SW 1271 (cell line): ENCODE data around the gene CLSTN1.

Source experiments
- DNase-seq, 2 experiments: peaks; one replicate each; lab custom pipeline; 2025; lab: John Stamatoyannopoulos, UW

CLSTN1 gene

DNA sequence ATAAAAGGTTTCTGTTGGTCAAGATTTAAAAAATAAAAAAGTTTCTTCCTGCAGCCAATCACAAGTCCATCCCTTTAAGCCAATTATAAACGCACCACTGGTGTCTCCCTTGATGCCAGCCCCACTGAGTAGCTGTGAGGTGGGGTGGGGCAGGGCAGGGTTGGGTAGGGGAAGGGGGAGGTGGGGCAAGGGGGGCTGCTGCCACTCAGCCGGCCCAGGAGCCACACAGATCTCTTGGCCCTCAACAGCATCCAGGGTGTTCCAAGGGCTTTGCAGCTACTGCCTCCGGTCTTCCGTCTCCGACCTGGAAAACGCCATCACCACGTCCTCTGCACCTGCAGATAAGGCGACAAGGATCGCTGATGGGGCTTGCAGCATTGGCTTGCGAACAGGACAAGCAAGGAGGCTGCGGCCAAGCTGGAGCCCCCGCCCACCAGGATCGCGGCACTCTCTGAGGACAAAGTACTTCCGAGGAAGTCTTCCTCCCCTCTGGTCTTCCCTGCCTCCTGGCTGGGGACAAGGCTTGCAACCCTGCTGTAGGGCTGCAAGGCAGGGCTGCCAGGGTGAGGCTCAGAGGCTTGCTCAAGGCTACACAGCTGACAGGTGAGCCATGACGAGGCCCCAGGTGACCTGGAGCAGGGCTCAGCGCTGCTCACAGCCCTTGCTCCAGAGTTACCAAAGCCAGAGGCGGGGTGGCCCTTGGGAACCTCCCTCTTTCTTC lies 26.8 kb upstream of the CLSTN1 start:
- no peak for DNase-seq

DNA sequence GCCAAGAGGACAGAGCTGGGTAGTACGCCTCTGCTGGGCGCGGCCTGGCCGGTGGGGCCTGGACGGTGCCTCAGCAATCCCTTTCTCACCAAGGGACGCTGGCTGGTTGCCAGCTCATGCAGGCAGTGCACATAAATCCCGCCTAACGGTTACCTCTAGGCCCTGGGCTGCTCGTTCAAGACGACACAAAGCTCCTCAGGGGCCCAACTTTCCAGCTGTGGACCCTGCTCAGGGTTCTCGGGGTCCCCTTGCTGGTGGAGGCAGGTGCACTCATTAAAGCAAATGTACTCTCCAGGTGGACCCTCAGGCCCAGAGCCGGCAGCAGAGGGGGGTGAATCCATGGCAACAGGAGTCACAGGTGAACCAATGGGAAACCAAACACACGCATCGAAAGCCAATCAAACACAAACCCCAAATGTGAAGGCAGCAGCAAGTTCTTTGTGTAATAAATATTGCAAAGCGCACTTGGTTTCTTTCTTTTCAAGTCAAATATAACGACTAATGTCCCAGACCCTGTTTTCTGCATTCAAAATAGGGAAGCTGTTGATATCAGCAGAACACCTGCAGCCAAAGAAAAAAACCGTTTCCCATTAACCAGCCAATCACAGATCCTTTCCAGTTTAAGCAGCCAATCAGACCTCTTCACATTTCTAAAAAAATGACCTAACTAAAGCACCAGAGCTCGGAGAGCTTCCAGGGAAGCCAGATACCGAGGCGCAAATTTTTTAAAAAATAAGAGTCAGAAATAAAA lies 26.1 kb upstream of the CLSTN1 start:
- DNase-seq: no peak

DNA sequence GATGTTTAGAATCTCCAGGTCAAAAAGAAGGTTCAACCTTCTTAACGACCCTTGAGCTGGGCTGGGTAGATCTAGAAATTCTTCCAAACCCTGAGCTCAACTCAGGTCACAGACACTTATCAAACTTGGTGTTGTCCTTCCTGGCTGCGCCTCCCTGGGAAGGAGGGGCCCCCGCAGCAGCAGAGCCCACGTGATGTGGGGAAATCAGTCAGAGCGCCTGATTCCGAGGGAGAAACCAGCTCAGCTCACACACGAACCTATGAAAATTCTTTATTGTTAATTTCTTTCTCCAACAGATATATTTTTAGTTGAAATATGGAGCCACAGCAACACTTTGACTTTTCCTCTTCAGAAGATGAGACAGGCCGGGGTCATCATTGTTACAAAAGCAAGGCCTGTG lies 24.3 kb upstream of the CLSTN1 start:
- DNase-seq: no peak

DNA sequence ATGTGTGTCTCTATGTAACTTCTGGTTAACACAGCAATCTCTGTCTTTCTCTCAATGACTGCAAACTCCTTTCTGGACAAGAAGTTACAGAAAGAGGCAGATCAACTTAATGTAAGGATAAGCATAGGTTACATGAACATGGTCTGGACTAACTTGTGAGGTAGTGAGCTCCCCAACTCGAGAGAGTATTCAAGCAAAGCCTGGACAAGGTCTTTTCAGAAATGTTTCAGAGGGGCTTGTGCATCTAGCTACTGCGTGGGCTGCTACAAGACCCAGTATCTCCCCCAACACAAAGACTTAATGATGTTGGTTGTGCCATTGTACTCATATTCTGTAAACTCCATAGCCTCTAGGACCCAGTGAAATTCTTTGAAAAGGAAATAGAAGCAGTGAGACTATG lies 23.5 kb upstream of the CLSTN1 start:
- DNase-seq: no peak

DNA sequence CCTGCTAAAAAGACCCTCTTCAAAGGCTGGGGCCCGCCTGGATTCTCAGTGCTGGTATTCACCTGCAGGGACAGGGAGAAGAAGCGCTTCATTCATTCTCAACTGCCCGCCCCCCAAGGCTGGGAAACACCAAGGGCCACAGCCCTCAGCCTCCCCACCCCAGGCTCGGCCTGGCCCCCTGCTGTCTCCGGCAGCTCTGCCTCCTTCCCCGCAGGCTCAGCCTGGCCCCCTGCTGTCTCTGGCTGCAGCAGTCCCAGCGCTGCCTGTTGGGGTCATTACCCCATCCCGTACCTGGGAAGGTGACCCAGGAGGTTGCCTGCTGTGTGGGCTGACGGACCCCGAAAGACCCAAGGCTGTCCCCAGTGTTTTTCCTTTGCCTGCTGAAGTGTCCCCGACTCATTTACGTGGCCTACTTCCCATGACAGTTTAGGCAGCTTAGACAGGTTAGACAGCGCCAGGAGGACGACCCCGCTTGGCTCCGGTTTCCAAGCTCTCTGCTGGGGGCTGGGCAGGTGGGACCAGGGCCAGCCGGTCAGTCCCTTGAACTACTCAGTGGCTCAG lies 22.9 kb upstream of the CLSTN1 start:
- no peak for DNase-seq

DNA sequence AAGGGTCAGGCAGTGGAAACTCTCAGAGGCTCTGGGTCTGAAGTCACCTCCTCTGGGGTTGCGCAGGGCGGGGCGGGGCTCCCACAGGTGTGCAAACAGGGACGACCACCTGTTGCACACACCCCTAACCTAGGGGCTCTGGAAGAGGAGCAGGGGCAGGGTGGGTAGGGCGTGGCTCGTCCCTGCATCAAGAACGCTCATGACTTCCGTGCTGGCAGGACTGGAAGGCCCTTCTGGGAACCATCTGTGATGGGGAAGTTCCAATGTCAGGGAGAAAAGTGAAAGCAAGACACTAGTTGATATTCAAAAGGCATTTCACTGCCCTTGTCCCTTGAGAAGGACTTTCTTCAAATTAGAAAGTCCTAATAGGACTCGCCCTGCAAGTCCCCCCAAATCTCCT lies 22.1 kb upstream of the CLSTN1 start:
- DNase-seq: no peak

DNA sequence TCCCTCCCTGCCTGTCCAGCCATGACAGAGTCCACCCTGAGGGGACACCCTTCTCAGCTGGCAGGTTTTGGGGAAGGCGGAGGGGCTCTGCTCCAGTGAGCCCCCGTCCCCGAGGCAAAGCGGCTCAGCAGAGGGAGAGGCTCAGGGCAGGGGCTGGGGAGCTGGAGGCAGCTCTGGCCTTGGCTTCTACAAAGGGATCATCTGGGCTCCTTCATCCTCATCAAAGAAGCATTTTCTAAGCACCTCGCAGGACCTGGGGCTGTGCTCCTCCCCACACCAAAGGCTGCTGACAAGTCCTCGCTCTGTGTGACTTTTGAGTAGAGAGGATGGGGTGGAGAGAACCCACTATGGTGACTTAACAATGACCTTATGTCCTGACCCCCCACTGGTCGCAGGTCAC lies 21.0 kb upstream of the CLSTN1 start:
- DNase-seq: no peak

DNA sequence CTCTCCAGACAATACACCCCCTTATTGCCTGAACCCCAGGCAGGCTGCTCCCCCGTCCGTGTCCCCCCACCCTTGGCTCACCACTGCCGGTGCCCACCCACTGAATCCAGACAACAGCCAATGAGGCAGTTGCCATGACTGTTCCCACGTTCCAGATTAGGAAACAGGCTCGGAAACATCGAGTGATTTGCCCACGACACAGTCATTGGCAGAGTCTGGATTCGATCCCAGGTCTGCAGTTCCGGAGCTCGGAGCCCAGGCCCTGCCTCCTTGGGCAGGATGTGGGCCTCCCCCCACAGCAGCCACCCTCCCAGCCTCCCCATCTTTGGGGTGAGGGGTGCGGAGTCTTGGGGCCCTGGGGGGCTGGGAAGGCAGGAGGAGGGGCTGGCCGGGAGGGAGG lies 20.3 kb upstream of the CLSTN1 start:
- no peak for DNase-seq

DNA sequence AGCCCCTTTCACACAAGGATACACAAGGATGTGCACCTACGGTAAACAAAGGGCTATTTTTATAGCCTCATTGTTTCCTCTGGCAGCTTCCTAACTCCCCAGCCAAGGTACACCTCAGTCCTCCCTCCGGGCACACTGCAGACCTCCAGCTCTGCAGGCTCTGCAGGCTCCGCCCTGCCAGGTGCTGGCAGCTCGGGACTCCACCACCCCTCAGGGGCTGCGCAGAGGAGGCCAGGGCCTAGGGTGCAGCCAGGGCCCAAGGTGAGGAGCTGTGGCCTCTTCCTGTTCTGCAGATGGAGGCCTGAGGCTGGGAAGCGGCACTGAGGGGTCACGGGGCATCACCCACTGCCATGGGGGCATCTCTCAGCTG lies 19.8 kb upstream of the CLSTN1 start:
- no peak for DNase-seq

DNA sequence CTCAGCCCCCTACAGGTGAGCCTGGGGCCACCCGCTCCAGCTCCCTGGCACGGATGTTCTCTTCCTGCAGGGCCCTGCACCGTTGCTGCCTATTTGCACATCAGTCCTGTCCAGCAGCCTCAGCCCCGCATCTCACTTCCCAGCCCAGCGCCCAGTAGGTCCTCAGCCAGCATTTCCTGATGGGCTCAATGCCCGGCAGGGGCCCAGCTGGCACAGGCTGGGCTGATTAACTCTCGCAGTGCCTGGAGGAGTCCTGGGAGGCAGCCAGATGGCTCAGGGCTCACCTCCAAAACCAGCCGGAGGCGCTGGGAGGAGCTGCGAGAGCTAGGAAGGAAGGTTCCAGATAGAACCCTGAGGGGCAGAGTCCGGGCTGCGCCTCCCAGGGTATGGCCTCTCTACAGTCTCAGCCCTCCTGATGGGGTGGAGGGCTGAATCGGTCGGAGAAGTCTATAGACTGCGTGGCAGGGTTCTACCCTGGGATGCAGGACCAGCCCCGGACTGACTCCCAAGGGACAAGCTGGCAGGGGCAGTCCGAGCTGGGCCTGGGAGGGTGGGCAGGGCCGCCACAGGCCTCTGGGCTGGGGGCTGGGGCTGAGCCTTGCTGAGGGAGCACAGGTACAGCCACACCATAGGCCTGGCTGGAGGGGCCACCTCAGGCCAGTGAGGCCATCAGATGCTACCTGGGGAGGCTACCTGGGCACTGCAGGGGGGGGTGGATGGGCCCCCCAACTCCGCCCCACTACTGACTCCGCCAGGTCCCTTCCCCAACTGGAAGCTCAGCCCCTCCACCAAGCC lies 19.2 kb upstream of the CLSTN1 start:
- DNase-seq: no peak

DNA sequence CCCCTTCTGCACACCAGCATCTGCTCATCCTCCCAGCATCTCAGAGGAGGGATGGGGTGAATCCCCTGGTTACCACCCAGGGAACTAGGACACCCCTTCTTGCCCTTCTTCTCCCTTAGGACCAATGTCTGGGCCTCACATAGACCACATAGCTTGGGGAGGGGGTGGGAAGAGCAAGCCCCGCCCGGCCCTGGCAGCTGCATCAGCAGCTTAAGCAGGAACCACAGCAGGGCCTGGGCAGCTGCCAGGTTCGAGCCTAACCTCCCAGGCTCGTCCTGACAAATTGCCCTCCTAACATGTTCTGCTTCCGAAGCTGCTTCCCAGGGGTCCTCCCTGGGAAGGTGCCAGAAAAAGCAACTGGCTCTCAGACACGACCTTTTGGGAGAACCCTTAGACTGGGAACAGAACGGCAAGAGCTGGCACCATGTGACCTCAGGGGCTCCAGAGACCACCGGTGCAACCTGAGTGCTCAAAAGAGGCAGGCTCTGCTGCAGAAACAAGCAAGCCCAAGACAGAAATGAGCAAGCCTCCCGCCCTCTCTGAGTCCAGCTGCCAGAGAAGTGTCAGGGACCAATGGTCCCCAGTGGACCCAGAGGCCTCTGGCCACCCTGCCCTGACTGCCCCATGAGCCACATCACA lies 18.4 kb upstream of the CLSTN1 start:
- DNase-seq: no peak

DNA sequence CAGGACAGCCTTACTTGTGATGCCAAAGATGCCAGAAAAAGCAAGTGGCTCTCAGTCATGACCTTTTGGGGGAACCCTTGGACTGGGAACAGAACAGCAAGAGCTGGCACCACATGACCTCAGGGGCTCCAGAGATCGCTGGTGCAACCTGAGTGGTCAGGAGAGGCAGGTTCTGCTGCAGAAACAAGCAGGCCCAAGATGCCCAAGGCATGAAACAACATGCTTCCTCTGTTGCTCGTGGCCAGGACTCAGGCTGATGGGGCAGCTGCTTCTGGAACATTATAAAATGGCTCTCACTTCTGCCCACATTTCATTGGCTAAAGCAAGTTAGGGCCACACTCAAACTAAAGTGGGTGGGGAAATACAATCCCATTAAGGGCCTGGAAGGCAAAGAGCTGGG lies 17.7 kb upstream of the CLSTN1 start:
- DNase-seq: no peak

DNA sequence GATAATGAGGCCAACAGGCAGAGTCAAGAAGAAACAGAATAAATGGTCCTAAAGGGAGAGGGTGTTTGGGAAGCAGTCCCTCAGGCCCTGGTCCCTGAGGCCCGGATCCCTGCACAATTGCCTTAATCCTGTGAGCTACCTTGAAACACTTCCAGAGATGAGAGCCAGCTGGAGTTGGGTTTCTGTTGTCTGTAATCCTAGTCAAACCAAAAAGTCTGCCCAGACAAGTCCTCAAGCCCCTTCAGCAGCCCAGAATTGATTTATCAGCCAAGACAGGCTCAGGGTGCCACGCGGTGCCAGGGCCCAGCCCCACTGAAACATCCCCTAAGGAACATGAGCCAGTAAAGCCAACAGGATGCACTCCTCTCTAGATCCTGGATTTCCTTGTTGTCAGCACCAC lies 16.4 kb upstream of the CLSTN1 start:
- no peak for DNase-seq

DNA sequence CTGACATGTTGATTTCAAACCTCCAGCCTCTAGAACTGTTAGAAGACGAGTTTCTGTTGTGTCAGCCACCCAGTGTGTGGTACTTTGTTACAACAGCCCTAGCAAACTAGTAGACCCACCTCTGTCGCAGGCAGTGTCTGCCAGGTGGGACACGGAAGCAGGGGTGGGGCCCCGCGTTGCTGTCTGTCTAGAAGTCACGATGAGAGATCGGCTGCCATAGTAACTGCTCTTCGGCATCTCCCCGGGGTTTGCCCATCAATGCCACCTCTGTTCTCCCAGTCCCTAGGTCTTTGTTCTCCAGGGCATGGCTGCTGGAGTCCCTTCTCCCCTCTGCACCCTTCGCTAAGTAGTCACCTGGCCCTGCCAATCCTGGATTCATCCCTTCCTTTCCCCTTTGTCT lies 15.2 kb upstream of the CLSTN1 start:
- DNase-seq: no peak

DNA sequence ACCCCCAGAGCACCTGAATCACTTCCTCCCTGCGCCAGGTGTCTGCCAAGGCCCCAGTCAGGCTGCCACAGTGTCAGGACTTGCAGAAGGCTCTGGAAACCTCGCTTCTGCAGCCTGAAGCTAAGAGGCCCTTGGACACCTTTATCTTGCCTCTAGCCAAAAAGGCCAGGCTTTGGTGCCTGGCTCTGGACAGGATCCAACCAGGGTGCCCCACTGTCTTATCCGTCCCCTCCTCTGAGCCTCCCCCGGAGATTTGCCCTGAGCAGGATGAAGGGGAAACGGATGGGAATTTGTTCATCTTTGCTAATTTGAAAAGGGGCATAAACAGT lies 12.8 kb upstream of the CLSTN1 start:
- no peak for DNase-seq

DNA sequence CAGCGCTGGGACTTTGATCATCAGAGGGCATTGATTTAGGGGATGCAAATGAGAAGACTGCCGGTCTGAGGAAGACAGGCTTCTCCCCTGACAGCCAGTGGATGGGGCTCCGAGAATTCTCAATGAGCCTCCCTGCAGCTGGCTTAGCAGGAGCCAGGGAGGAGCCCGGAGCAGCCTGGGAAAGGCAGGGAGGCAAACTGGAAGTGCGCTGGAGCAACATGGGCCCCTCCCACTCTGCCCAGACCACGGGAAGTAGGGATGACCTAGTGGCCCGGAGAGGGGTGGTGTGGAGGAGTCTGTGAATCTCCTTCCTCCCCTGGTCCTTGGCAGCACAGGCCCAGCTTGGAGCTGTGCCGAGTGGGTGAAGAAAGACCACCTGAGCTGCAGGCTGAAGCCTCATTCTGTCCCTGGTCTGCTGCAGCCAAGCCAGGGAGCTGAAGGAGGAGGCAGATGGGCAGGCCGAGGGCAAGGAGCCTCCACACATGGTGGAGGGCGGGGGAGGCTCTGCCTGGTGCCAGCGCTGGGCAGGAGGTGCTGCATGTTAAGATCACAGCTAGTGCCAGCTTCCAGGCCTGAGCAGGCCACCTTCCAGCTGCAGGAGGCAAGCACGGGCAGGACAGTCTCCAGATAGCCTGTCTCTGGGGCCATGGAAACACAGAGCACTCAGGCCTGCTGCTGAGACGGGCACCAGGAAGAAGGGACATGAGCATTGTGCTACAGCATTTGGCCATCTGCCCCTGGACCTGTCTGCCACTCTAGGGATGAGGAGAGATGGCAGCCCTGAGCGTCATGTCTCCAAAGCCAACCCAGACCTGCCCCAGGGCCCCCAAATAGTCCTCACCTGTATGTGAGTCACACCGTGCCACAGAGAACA lies 12.2 kb upstream of the CLSTN1 start:
- no peak for DNase-seq

DNA sequence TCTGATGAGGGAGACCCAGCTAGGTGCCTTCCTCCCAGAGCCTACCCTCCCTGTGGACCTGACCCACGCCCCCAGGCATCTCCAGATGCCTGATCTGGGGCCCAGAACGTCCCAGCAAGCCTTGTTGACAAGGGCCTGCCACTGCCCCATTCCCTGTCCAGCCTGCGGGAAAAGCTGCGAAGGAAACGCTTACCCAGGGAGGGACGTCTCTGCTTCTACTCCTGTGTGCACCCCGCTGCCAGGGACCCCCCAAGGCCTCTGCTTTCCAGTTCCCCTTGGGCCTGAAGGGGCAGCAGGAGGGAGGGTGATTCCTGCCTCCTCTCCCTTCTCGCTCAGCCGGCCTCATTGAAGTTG lies 11.6 kb upstream of the CLSTN1 start:
- DNase-seq: no peak

DNA sequence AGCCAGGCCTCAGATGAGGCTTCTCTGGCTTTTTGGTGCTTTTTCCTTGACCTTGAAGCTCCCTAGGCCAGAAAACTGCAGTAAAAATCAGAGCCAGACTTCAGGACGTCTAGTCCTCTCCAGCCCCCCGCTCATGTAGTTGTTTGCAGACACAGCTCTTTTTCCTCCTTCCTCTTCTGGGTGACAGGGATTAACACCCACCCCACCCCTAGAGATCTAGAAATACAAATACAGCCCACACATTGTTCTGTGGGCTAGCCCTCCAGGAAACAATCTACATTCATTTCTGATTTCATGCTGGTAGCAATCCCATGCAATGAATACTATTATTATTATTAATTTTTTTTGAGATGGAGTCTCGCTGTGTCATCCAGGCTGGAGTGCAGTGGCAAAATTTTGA lies 9.9 kb upstream of the CLSTN1 start:
- DNase-seq: no peak

DNA sequence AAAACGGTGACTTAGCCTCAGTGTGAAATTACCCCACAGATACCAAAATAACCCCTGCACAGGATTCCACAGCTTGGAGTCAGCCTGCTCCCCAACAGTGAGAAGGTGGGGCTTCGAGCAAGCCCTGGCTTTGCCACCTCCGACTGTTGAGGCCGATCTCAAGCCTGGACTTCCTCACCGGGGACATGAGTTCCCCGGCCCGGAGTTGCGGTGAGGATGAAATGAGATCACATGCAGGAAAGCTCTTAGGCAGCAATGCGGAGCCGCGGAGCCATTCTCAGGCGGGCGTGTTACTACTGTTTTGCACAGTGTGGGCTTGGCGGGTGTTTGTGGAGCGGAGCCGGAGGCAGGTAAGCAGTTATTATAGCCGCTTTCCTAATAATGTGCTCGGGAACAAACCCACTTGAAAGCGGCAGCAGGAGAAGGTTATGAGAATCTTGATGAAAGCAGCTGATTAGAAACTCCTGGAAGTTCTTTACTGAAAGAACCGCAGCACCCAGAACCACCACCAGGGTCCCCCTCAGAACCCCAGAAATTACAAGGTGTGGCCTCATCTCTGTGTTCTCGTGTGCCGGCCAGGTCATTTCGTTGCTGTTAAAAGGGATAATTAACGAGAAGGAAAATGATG lies 3.9 kb upstream of the CLSTN1 start:
- DNase-seq: peak in 1 of 2 experiments; percentile 7

DNA sequence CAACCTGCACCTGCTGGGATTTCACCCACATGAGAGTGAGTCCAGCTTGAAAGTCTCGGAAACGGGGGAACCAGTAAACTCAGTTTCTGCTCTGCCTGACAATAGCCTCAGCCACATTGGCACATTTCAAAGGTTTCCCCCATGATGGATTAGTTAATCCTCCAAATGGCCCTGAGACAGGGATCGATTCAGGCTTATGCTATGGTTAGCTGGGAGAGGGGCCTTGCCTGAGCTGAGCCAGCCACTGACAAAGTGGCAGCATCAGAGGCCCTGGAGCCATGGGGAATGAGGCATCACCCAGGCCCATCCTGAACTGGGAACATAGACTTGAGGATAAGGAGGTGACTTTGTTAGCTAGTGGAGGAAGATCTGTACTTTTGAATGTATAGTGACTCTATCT lies 2.9 kb upstream of the CLSTN1 start:
- no peak for DNase-seq

DNA sequence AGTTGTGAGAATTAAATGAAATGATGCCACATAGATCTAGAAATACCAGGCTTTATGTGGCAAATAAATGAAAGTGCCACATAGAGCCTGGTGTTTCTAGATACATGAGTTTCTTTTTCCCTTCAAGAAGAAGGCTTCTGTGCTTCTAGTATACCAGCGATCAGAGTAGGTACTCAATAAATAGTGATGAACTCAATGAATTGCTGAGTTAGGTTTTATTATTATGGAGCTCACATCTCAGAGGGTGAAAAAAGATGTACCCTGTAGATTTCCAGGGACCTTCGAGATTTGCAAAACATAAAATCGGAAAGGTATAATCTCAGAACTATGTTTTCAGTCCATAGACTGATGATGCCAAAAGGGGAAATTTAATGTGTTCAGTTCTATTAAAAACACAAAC lies 2.3 kb upstream of the CLSTN1 start:
- DNase-seq: no peak
